Measurements from ENCODE around the gene LYRM4. TPM values are rescaled to one million over a fixed set of nuclear protein-coding genes. Genes with fewer than 3 reads are reported as not detected.

Gene LYRM4
- total and polyA plus RNA-seq, 9 of the 15 experiments (the other 6 are each of a cell fraction or from before 2014, with no cell fraction given): 24.2 to 69.4 (median 41.8) TPM

- no peak for TF ChIP-seq ATF2 (CRISPR knock-in tag; IDR thresholded peaks at IDR 0.05)
These were observed 128.0 kb downstream of the LYRM4 start (continued) for GRCh38 chr6:5132731-5133130.

GRCh38 chr6:5130135-5130866, 130.4 kb downstream of the LYRM4 start:
- Histone ChIP-seq H3K9me1 (ENCODE audit: control insufficient read depth, insufficient read depth, low read length) (peaks cover 2% of the 10 kb centered on the region), H2AFZ (ENCODE audit: low read depth, low read length) (no peak overlapping the region), H3K9ac (ENCODE audit: insufficient read depth in 1 of 2, low read depth in 2 of 2, low read length in 2 of 2) (no peak overlapping the region; a peak in 1 of 4 replicates), H3K36me3 (ENCODE audit: control insufficient read depth, insufficient read depth, low read length) (no peaks in the 10 kb centered on the region), H3K27me3 (ENCODE audit: control insufficient read depth in 2 of 2, insufficient read depth in 2 of 2, low read length in 2 of 2) (no peaks in the 10 kb centered on the region), H3K79me2 (ENCODE audit: control insufficient read depth, insufficient read depth, low read length) (no peaks in the 10 kb centered on the region), H4K20me1 (replicated peaks; ENCODE audit: control insufficient read depth, insufficient read depth, low read length) (0 out of 2 replicates have a peak, but pooled peaks cover 3% of the 10 kb centered on the region), H3K4me1 (replicated peaks in 1 of 2; ENCODE audit: control insufficient read depth in 2 of 2, insufficient read depth in 2 of 2, low read length in 2 of 2) (peaks cover 4 to 6% of the 10 kb centered on the region in 2 experiments; a peak in 4 of 5 replicates), H3K9me3 (replicated peaks; ENCODE audit: control insufficient read depth, insufficient read depth, low read depth, low read length) (no peaks in the 10 kb centered on the region), H3K4me3 (no peak overlapping the region), H3K27ac (ENCODE audit: extremely low read depth, low read depth, low read length) (no peak overlapping the region), H3K4me2 (ENCODE audit: insufficient read depth, low read length) (no peak overlapping the region)
- no peak for ATAC-seq
- FAIRE-seq: no peak
- ChIA-PET POLR2A (interaction anchor here (0.6 kb wide), 1 partner anchor 1315 kb away, joined by 3 read pairs; no protein-coding TSS in a partner anchor), CTCF (ENCODE audit: low intra/inter-chr PET ratio) (no interaction called here)
- in situ Hi-C loops (cut with MboI): loop anchor here (25.0 kb wide), 1 partner anchor 1407 kb away; no protein-coding TSS in a partner anchor
- TF ChIP-seq MAFK (IDR thresholded peaks at IDR 0.05; ENCODE audit: low read length) (peak; percentile 81), C11orf30 (IDR thresholded peaks at IDR 0.05; ENCODE audit: low read depth) (peak; percentile 84), RBM15 (IDR thresholded peaks at IDR 0.05; ENCODE audit: insufficient read depth, low read length) (no peak), MAFF (IDR thresholded peaks at IDR 0.05; ENCODE audit: low read length) (peak; percentile 85), ZNF316 (IDR thresholded peaks at IDR 0.05) (peak; percentile 93), MAFG (tag; conservative IDR thresholded peaks at IDR 0.05) (peak; percentile 78), MYNN (IDR thresholded peaks at IDR 0.05) (no peak), MYNN (CRISPR knock-in tag; IDR thresholded peaks at IDR 0.05) (no peak), GABPB2 (CRISPR knock-in tag; conservative IDR thresholded peaks at IDR 0.05) (no peak)
- intact Hi-C loops (cut with micrococcal nuclease): no loop called here
- no TSS peak for BruUV-seq (replicated peaks)
- DNase-seq (ENCODE audit: extremely low read depth in 1 of 4, low spot score in 3 of 4): no peak
- 53% methylated on average over 10 of the region's 10 CpGs for WGBS (ENCODE audit: insufficient coverage, low coverage, missing lambda C conversion rate)

All from K562 (cell line).